ENCODE data around the gene FAM210B.
"Not testable (repeated sequence)": the region's sequence is repeated elsewhere in the genome, so short reads cannot be mapped to it uniquely, and the experiment has no call there.

FAM210B gene

DNA sequence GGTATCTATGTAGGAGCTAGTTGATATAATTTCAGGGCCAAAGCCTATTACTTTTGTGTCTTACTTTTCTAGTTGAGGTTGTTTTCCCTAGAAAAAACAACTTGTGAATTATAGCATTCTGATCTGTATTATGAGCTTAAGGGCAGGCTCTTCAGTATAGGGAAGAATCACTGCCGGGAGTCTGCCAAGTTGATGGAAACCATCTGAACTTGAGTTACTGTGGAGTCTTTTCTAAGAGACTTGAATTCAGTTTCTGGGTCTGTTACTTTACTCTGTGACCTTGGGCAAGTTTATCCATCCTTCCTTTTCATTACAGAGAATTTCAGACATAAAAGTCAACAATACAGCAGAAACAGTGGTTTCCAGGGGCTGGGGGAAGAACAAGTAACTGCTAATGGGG, 51.2 kb downstream of the FAM210B start:
- no peak for DNase-seq (ENCODE audit: low read depth in 1 of 2, low spot score in 1 of 2)
- in situ Hi-C loops (cut with HindIII; ENCODE audit: low pct_unique_long_range_greater_than_20kb, low sequenced_read_pairs): no loop called here
- no peak for TF ChIP-seq JUND (IDR thresholded peaks at IDR 0.05; ENCODE audit: low read depth)

- DNase-seq (ENCODE audit: low read depth in 1 of 2, low spot score in 1 of 2); in situ Hi-C loops (cut with HindIII; ENCODE audit: low pct_unique_long_range_greater_than_20kb, low sequenced_read_pairs): not testable (repeated sequence)
Observed at GRCh38 chr20:56411287-56411686, 52.5 kb downstream of the FAM210B start.

- DNase-seq (ENCODE audit: low read depth in 1 of 2, low spot score in 1 of 2): no peak
- in situ Hi-C loops (cut with HindIII; ENCODE audit: low pct_unique_long_range_greater_than_20kb, low sequenced_read_pairs): no loop called here
- TF ChIP-seq JUND (IDR thresholded peaks at IDR 0.05; ENCODE audit: low read depth): no peak
Observed at GRCh38 chr20:56411759-56412472, 53.1 kb downstream of the FAM210B start, which contains the start of gene CASS4. Gene CASS4 (plus strand): TSS chr20:56412260. CDS start chr20:56412459, 199 bp downstream.

DNA sequence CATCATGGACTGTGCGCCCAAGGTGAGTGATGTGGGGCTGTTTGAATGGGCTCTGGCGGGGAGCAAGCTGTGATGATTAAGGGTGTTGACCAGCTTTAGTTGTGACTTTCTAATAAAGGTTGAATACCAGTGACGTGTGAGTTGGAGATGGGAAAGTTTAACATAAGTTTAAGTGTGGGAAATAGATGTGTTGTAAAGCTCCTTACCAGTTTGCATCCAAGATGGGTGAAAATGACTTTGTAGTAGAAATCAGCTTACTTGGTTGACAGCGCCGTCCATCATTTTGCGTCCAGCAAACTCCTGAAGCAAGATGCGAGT, 53.7 kb downstream of the FAM210B start:
- in situ Hi-C loops (cut with HindIII; ENCODE audit: low pct_unique_long_range_greater_than_20kb, low sequenced_read_pairs): no loop called here
- no peak for TF ChIP-seq JUND (IDR thresholded peaks at IDR 0.05; ENCODE audit: low read depth)
- no peak for DNase-seq (ENCODE audit: low read depth in 1 of 2, low spot score in 1 of 2)

DNA sequence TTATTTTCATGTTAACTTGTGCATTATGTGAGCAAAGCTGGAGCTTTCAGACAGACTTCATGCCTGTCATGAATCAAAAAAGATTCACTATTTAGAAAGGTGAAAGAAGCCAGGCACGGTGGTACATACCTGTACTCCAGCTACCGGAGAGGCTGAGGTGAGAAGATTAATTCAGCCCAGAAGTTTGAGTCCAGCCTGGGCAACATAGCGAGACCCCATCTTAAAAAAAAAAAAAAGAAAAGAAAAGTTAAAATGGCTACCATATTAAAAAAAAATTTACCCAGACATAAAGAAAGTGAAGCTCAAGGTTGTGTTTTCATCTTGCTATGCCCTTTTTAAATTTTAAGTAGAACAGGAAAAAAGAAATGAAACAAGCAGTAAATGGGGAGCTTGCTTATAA, 54.2 kb downstream of the FAM210B start:
- in situ Hi-C loops (cut with HindIII; ENCODE audit: low pct_unique_long_range_greater_than_20kb, low sequenced_read_pairs): no loop called here
- no peak for TF ChIP-seq JUND (IDR thresholded peaks at IDR 0.05; ENCODE audit: low read depth)
- no peak for DNase-seq (ENCODE audit: low read depth in 1 of 2, low spot score in 1 of 2)

DNA sequence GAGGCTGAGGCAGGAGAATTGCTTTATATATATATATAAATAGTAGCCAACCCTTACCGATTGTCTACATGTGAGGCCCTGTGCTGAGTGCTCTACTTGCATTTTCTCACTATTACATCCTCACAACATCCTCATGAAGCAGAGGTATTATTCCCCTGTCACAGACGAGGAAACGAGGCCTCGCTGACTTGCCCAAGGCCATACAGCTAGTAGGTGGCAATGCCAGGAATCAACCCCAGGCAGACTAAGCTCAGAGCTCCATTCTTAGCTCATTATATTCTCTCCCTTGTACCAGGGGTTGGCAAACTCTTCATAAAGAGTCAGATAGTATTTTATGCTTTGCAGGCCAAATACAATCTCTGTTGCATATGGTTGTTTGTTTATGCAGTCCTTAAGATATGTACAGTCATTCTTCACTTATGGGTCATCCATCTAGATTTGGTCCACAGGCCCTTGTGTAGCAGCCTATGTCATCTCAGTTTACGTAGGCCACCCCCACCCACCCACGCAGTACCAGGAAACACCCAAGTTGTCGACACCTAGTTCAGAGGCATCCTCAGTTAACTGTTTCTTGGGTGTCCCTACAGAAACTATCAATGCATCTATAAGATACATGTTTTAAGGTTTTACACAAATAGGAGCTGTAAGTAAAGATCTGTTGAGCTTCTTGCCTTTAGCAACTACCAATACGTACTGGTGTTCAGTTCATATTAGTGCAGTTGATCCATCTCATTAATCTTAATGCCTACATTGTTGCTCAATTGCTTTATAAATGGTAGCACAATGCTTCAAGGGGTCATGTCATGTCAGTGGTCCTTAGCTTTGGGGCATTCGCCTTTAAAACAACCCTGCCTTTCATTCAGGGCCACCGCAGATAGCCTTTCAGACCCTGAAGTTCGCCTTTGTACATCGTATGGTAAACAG, 56.3 kb downstream of the FAM210B start:
- TF ChIP-seq JUND (IDR thresholded peaks at IDR 0.05; ENCODE audit: low read depth): no peak
- DNase-seq (ENCODE audit: low read depth in 1 of 2, low spot score in 1 of 2): no peak
- in situ Hi-C loops (cut with HindIII; ENCODE audit: low pct_unique_long_range_greater_than_20kb, low sequenced_read_pairs): no loop called here

GRCh38 chr20:56417402-56417801, 58.6 kb downstream of the FAM210B start:
- in situ Hi-C loops (cut with HindIII; ENCODE audit: low pct_unique_long_range_greater_than_20kb, low sequenced_read_pairs): no loop called here
- TF ChIP-seq JUND (IDR thresholded peaks at IDR 0.05; ENCODE audit: low read depth): no peak
- no peak for DNase-seq (ENCODE audit: low read depth in 1 of 2, low spot score in 1 of 2)

DNA sequence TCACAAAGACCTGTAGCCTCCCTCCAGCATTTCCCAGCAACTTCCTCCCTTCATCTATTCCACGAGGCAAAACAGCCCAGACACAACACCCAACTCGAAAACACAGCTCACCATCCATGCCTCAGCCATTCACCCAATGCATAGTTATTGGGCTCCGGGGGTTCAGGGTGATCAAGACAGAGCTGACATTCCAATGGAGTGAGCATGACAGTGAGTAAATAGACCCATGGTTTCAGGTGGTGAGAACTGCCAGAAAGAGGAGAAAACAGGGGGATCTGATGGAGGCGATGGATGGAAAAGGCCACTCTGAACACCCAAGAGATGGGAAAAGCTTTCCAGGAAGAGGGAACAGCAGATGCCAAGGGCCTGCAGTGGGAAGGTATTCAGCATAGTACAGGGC, 59.1 kb downstream of the FAM210B start:
- in situ Hi-C loops (cut with HindIII; ENCODE audit: low pct_unique_long_range_greater_than_20kb, low sequenced_read_pairs): no loop called here
- DNase-seq (ENCODE audit: low read depth in 1 of 2, low spot score in 1 of 2): no peak
- TF ChIP-seq JUND (IDR thresholded peaks at IDR 0.05; ENCODE audit: low read depth): no peak
